Vagina (tissue), 2 donors: ENCODE results near the gene MTX1. TPM values are rescaled to one million over a fixed set of nuclear protein-coding genes. Genes with fewer than 3 reads are reported as not detected.

ENCODE experiments used
- DNase-seq, 2 donors: peaks; one replicate each; pipeline ENCODE4 v3.0.0-alpha.2; 2017; ENCODE audit errors: extremely low spot score in 2 of 2
- H3K27ac ChIP-seq: fragments of 200-600 bp; sonication (generic); one replicate; pipeline ENCODE4 v1.5.1; 2019
- H3K27me3 ChIP-seq: fragments of 200-600 bp; sonication (generic); one replicate; pipeline ENCODE4 v1.5.1; 2019
- H3K36me3 ChIP-seq, 2 donors: fragments of 200-600 bp; sonication (generic); one replicate each; pipeline ENCODE4 v1.5.1; 2017 to 2019
- H3K4me1 ChIP-seq: fragments of 200-600 bp; sonication (generic); one replicate; pipeline ENCODE4 v1.5.1; 2019
- H3K4me3 ChIP-seq, 2 donors: fragments of 200-600 bp; sonication (generic); 1 replicate in 1 of 2; 2 replicates in 1 of 2; pipeline ENCODE4 v1.5.1; 2016 to 2019
- H3K9me3 ChIP-seq: fragments of 200-600 bp; sonication (generic); one replicate; pipeline ENCODE4 v1.5.1; 2019
- CTCF ChIP-seq, 3 experiments: fragments of 450-650 bp in 2 of 3; fragments of 200-600 bp in 1 of 3; sonication (generic) in 1 of 3; IDR thresholded peaks; one replicate each; pipeline ENCODE4 v1.5.1; 2017 to 2019; ENCODE audit warnings: antibody characterized with exemption in 3 of 3, mild to moderate bottlenecking in 2 of 3, moderate library complexity in 2 of 3
- POLR2A ChIP-seq, 2 donors: fragments of 450-650 bp; IDR thresholded peaks; one replicate each; pipeline ENCODE4 v1.6.1; 2017; ENCODE audit warnings: antibody characterized with exemption in 2 of 2, mild to moderate bottlenecking in 2 of 2, moderate library complexity in 2 of 2
- POLR2AphosphoS5 ChIP-seq, 2 donors: sonication (generic); formaldehyde crosslinking; IDR thresholded peaks; one replicate each; pipeline ENCODE4 v1.9.0; 2017; ENCODE audit warnings: antibody characterized with exemption in 2 of 2, mild to moderate bottlenecking in 2 of 2, low read depth in 1 of 2; ENCODE audit not compliant: insufficient read depth in 1 of 2
- intact Hi-C: fragments of 100-400 bp; cut with DNase I; formaldehyde crosslinking; loops from one replicate; pipeline ENCODE4 v1.15.1; 2023
- total RNA-seq: library from RNA; depleted of rRNA; stranded (reverse); fragments of >200 nt; gene quantifications from one replicate; pipeline ENCODE4 v1.2.3, GENCODE V29; 2016

MTX1 gene
- total RNA-seq, 1 donor from 2014 or later: 29.5 TPM

- no peaks in the 10 kb centered on the region for H3K36me3 ChIP-seq
- intact Hi-C loops: loop anchor here (5.0 kb wide), 1 partner anchor 51 kb away; no protein-coding TSS in a partner anchor
- no peak for TF ChIP-seq POLR2A (IDR thresholded peaks at IDR 0.05)
- no peak for TF ChIP-seq CTCF (IDR thresholded peaks at IDR 0.05)
- no peak for TF ChIP-seq POLR2AphosphoS5 (IDR thresholded peaks at IDR 0.05; ENCODE audit: insufficient read depth in 1 of 2, low read depth in 1 of 2)
- H3K27me3 ChIP-seq: no peaks in the 10 kb centered on the region
- H3K4me3 ChIP-seq: no peak overlapping the region
- peaks cover 38% of the 10 kb centered on the region for H3K4me1 ChIP-seq
- no peak overlapping the region for H3K27ac ChIP-seq
- peak; percentile 43 to 84 for DNase-seq
- no peaks in the 10 kb centered on the region for H3K9me3 ChIP-seq
Measured at GRCh38 chr1:155175927-155176371, 32.5 kb upstream of the MTX1 start.

DNA sequence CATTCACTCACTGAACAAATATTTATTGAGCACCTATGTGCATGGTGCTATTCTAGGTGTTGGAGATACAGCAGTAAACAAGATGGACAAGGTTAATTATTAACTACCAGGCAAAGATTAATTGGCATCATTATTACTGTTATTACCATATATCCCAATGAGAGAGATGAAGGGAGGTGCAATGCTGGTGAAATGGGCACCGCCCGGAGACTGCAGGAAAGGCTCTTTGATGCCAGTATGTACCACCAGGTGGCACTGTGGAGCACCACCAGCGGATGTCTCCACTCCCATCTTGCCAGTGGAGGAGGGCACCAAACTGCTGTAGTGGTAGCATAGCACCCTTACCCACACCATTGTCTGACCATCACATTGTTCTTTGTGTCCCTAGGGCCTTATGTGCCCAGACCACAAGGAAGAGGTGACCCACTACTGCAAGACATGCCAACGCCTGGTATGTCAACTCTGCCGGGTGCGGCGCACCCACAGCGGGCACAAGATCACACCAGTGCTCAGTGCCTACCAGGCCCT is 31.9 kb upstream of the MTX1 start:
- Histone ChIP-seq H3K4me1 (peaks cover 34% of the 10 kb centered on the region), H3K27me3 (no peaks in the 10 kb centered on the region), H3K27ac (no peak overlapping the region), H3K4me3 (no peak overlapping the region), H3K9me3 (no peaks in the 10 kb centered on the region), H3K36me3 (no peaks in the 10 kb centered on the region)
- TF ChIP-seq CTCF (IDR thresholded peaks at IDR 0.05) (peak; percentile 83 to 91 (median 87)), POLR2AphosphoS5 (IDR thresholded peaks at IDR 0.05; ENCODE audit: insufficient read depth in 1 of 2, low read depth in 1 of 2) (peak; percentile 16 to 51), POLR2A (IDR thresholded peaks at IDR 0.05) (no peak)
- intact Hi-C loops: loop anchor here (5.0 kb wide), 1 partner anchor 51 kb away; no protein-coding TSS in a partner anchor
- DNase-seq: peak; percentile 81 to 88

GRCh38 chr1:155177192-155177917 is 31.1 kb upstream of the MTX1 start:
- no peaks in the 10 kb centered on the region for H3K27me3 ChIP-seq
- H3K9me3 ChIP-seq: no peaks in the 10 kb centered on the region
- H3K27ac ChIP-seq: no peak overlapping the region
- TF ChIP-seq POLR2A (IDR thresholded peaks at IDR 0.05) (no peak), POLR2AphosphoS5 (IDR thresholded peaks at IDR 0.05; ENCODE audit: insufficient read depth in 1 of 2, low read depth in 1 of 2) (no peak), CTCF (IDR thresholded peaks at IDR 0.05) (no peak)
- intact Hi-C loops: loop anchor here (5.0 kb wide), 1 partner anchor 50 kb away; no protein-coding TSS in a partner anchor
- H3K4me1 ChIP-seq: peaks cover 27% of the 10 kb centered on the region
- peak; percentile 80 to 88 for DNase-seq
- H3K36me3 ChIP-seq: no peaks in the 10 kb centered on the region
- H3K4me3 ChIP-seq: no peak overlapping the region

DNA sequence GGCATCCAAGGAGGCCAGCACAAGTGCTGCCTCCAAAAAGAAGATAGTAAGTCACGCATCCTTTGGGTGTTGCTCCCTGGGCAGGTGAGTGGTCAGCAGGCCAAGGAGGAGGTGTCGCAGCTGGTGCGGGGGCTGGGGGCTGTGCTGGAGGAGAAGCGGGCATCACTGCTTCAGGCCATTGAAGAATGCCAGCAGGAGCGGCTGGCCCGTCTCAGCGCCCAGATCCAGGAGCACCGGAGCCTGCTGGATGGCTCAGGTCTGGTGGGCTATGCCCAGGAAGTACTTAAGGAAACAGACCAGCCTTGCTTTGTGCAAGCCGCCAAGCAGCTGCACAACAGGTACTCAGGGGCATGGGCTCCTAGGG is 30.6 kb upstream of the MTX1 start:
- H3K4me1 ChIP-seq: peaks cover 23% of the 10 kb centered on the region
- peak in 1 of 2 donors; percentile 83 for DNase-seq
- H3K9me3 ChIP-seq: no peaks in the 10 kb centered on the region
- no peak overlapping the region for H3K4me3 ChIP-seq
- intact Hi-C loops: loop anchor here (5.0 kb wide), 1 partner anchor 49 kb away; no protein-coding TSS in a partner anchor
- no peaks in the 10 kb centered on the region for H3K36me3 ChIP-seq
- TF ChIP-seq POLR2A (IDR thresholded peaks at IDR 0.05) (no peak), CTCF (IDR thresholded peaks at IDR 0.05) (no peak), POLR2AphosphoS5 (IDR thresholded peaks at IDR 0.05; ENCODE audit: insufficient read depth in 1 of 2, low read depth in 1 of 2) (no peak)
- H3K27me3 ChIP-seq: no peaks in the 10 kb centered on the region
- no peak overlapping the region for H3K27ac ChIP-seq
